GM12865 (cell line): ENCODE data around the gene WDR27.

ENCODE experiments used
- DNase-seq: peaks from one replicate; pipeline ENCODE4 v3.0.0; 2010; ENCODE audit warnings: low read depth
- H3K4me3 ChIP-seq: 2 replicates; pipeline ENCODE4 v1.5.1; 2011; ENCODE audit warnings: mild to moderate bottlenecking, low read depth, low read length, control low read depth
- CTCF ChIP-seq: IDR thresholded peaks from 2 replicates; pipeline ENCODE4 v1.5.1; 2011; ENCODE audit warnings: low read length, control low read depth, low read depth, inconsistent platforms; ENCODE audit not compliant: insufficient read depth; ENCODE audit errors: missing control alignments

Gene WDR27

GRCh38 chr6:169723200-169723909 is 21.5 kb upstream of the WDR27 start:
- no peak for TF ChIP-seq CTCF
- peak overlapping the region; percentile 80 for H3K4me3 ChIP-seq
- DNase-seq: peak; percentile 77

- no peak for TF ChIP-seq CTCF
- peak; percentile 45 for DNase-seq
- peak overlapping the region; percentile 80 for H3K4me3 ChIP-seq
Measured at GRCh38 chr6:169722362-169723199, 20.8 kb upstream of the WDR27 start.

GRCh38 chr6:169720207-169720855 is 18.5 kb upstream of the WDR27 start:
- DNase-seq: no peak
- TF ChIP-seq CTCF: peak; percentile 4
- H3K4me3 ChIP-seq: no peak overlapping the region

- DNase-seq: no peak
- no peak overlapping the region for H3K4me3 ChIP-seq
- no peak for TF ChIP-seq CTCF
Measured at GRCh38 chr6:169719117-169719516, 17.3 kb upstream of the WDR27 start.

- DNase-seq: no peak
- no peak for TF ChIP-seq CTCF
- H3K4me3 ChIP-seq: no peak overlapping the region
Measured at GRCh38 chr6:169714595-169714994, 12.8 kb upstream of the WDR27 start.

- DNase-seq: no peak
- no peak overlapping the region for H3K4me3 ChIP-seq
- no peak for TF ChIP-seq CTCF
Measured at GRCh38 chr6:169714178-169714577, 12.3 kb upstream of the WDR27 start.
